ENCODE measurements around the gene CTSZ. TPM values are rescaled to one million over a fixed set of nuclear protein-coding genes. Genes with fewer than 3 reads are reported as not detected.

CTSZ gene
- total RNA-seq (26.6 TPM), polyA plus RNA-seq (1 to 10 TPM; 1.8 to 3.4 (median 3.2) TPM)

GRCh38 chr20:59006864-59007664, at the start of gene CTSZ:
Gene CTSZ, minus strand, starts transcription at chr20:59007254. Its CDS starts 126 bp downstream, at chr20:59007128.
- Histone ChIP-seq H3K36me3 (ENCODE audit: control insufficient read depth, insufficient read depth, low read length) (no peaks in the 10 kb centered on the region), H3K27ac (ENCODE audit: insufficient read depth, low read length, poor library complexity, severe bottlenecking) (peak within 1 kb of the TSS; percentile 72), H3K27me3 (ENCODE audit: control insufficient read depth, insufficient read depth, low read length) (no peaks in the 10 kb centered on the region), H3K4me1 (ENCODE audit: control insufficient read depth, insufficient read depth, low read length, poor library complexity, severe bottlenecking) (peaks cover 33% of the 10 kb centered on the region), H3K4me3 (ENCODE audit: low read depth, low read length) (peak within 1 kb of the TSS; percentile 62), H3K9me3 (ENCODE audit: control insufficient read depth in 2 of 2, low read length in 2 of 2) (no peaks in the 10 kb centered on the region)
- peaks cover 0 to 1% (median 0%) of the 10 kb centered on the region in 7 donors for H3K9me3 Mint-ChIP-seq
- ATAC-seq (ENCODE audit: low read depth in 2 of 2) (peak; percentile 45 to 46), DNase-seq (peak; percentile 32 to 60 (median 44))
- peaks cover 0 to 55% (median 38%) of the 10 kb centered on the region in 4 donors for H3K4me1 Mint-ChIP-seq
- H3K36me3 Mint-ChIP-seq = no peaks in the 10 kb centered on the region
- H3K27ac Mint-ChIP-seq = peak within 1 kb of the TSS in 2 of 3 donors; percentile 86 to 99
- H3K27me3 Mint-ChIP-seq = no peaks in the 10 kb centered on the region
- peak within 1 kb of the TSS; percentile 82 to 90 (median 86) for H3K4me3 Mint-ChIP-seq

- no peak overlapping the region for H3K27ac Mint-ChIP-seq
- H3K4me1 Mint-ChIP-seq = peaks cover 0 to 5% (median 0%) of the 10 kb centered on the region in 4 donors
- no peaks in the 10 kb centered on the region for H3K36me3 Mint-ChIP-seq
Observed at GRCh38 chr20:59055302-59055701, 48.2 kb upstream of the CTSZ start.

GRCh38 chr20:59051666-59052185, 44.7 kb upstream of the CTSZ start:
- ATAC-seq (ENCODE audit: low read depth in 2 of 2) = no peak
- no peak overlapping the region for H3K27ac Mint-ChIP-seq

More at GRCh38 chr20:59055302-59055701, 48.2 kb upstream of the CTSZ start:
- H3K27me3 ChIP-seq (ENCODE audit: control insufficient read depth, insufficient read depth, low read length) = peaks cover 21% of the 10 kb centered on the region
- no peak overlapping the region for H3K27ac ChIP-seq (ENCODE audit: insufficient read depth, low read length, poor library complexity, severe bottlenecking)
- no peaks in the 10 kb centered on the region for H3K36me3 ChIP-seq (ENCODE audit: control insufficient read depth, insufficient read depth, low read length)
- Mint-ChIP-seq H3K9me3 (peaks cover 0 to 4% (median 0%) of the 10 kb centered on the region in 7 donors), H3K27me3 (peaks cover 55% of the 10 kb centered on the region), H3K4me3 (no peak overlapping the region)
- ATAC-seq (ENCODE audit: low read depth in 2 of 2) (no peak), DNase-seq (peak in 2 of 3 donors; percentile 39 to 53)
- H3K9me3 ChIP-seq (ENCODE audit: control insufficient read depth in 2 of 2, low read length in 2 of 2) = peaks cover 0 to 4% of the 10 kb centered on the region in 2 experiments
- no peaks in the 10 kb centered on the region for H3K4me1 ChIP-seq (ENCODE audit: control insufficient read depth, insufficient read depth, low read length, poor library complexity, severe bottlenecking)
- H3K4me3 ChIP-seq (ENCODE audit: low read depth, low read length) = no peak overlapping the region

GRCh38 chr20:59050437-59050836, 43.4 kb upstream of the CTSZ start:
- H3K27me3 ChIP-seq (ENCODE audit: control insufficient read depth, insufficient read depth, low read length) = peaks cover 13% of the 10 kb centered on the region
- H3K27ac ChIP-seq (ENCODE audit: insufficient read depth, low read length, poor library complexity, severe bottlenecking) = no peak overlapping the region
- H3K27ac Mint-ChIP-seq = no peak overlapping the region
- H3K27me3 Mint-ChIP-seq = peaks cover 37% of the 10 kb centered on the region
- H3K9me3 Mint-ChIP-seq = peaks cover 0 to 4% (median 0%) of the 10 kb centered on the region in 7 donors
- ATAC-seq (ENCODE audit: low read depth in 2 of 2) (no peak), DNase-seq (no peak)
- no peaks in the 10 kb centered on the region for H3K9me3 ChIP-seq (ENCODE audit: control insufficient read depth in 2 of 2, low read length in 2 of 2)
- H3K4me1 Mint-ChIP-seq = peaks cover 0 to 8% (median 7%) of the 10 kb centered on the region in 4 donors
- no peak overlapping the region for H3K4me3 Mint-ChIP-seq
- no peaks in the 10 kb centered on the region for H3K4me1 ChIP-seq (ENCODE audit: control insufficient read depth, insufficient read depth, low read length, poor library complexity, severe bottlenecking)
- no peaks in the 10 kb centered on the region for H3K36me3 ChIP-seq (ENCODE audit: control insufficient read depth, insufficient read depth, low read length)
- H3K36me3 Mint-ChIP-seq = no peaks in the 10 kb centered on the region
- H3K4me3 ChIP-seq (ENCODE audit: low read depth, low read length) = no peak overlapping the region

More at GRCh38 chr20:59051666-59052185, 44.7 kb upstream of the CTSZ start:
- Mint-ChIP-seq H3K27me3 (peaks cover 45% of the 10 kb centered on the region), H3K9me3 (peaks cover 0 to 4% (median 0%) of the 10 kb centered on the region in 7 donors), H3K36me3 (no peaks in the 10 kb centered on the region), H3K4me3 (no peak overlapping the region), H3K4me1 (peaks cover 0 to 8% (median 7%) of the 10 kb centered on the region in 4 donors)
- Histone ChIP-seq H3K27me3 (ENCODE audit: control insufficient read depth, insufficient read depth, low read length) (peaks cover 13% of the 10 kb centered on the region), H3K36me3 (ENCODE audit: control insufficient read depth, insufficient read depth, low read length) (no peaks in the 10 kb centered on the region), H3K27ac (ENCODE audit: insufficient read depth, low read length, poor library complexity, severe bottlenecking) (no peak overlapping the region), H3K4me3 (ENCODE audit: low read depth, low read length) (no peak overlapping the region), H3K9me3 (ENCODE audit: control insufficient read depth in 2 of 2, low read length in 2 of 2) (peaks cover 0 to 1% of the 10 kb centered on the region in 2 experiments), H3K4me1 (ENCODE audit: control insufficient read depth, insufficient read depth, low read length, poor library complexity, severe bottlenecking) (no peaks in the 10 kb centered on the region)
- DNase-seq = no peak

- peaks cover 30% of the 10 kb centered on the region for H3K27me3 Mint-ChIP-seq
- H3K27ac ChIP-seq (ENCODE audit: insufficient read depth, low read length, poor library complexity, severe bottlenecking) = no peak overlapping the region
- peaks cover 8% of the 10 kb centered on the region for H3K27me3 ChIP-seq (ENCODE audit: control insufficient read depth, insufficient read depth, low read length)
- no peak overlapping the region for H3K4me3 ChIP-seq (ENCODE audit: low read depth, low read length)
- ATAC-seq (ENCODE audit: low read depth in 2 of 2) (no peak), DNase-seq (no peak)
- H3K36me3 ChIP-seq (ENCODE audit: control insufficient read depth, insufficient read depth, low read length) = no peaks in the 10 kb centered on the region
- no peak overlapping the region for H3K4me3 Mint-ChIP-seq
- no peaks in the 10 kb centered on the region for H3K36me3 Mint-ChIP-seq
- no peaks in the 10 kb centered on the region for H3K9me3 Mint-ChIP-seq
- no peaks in the 10 kb centered on the region for H3K9me3 ChIP-seq (ENCODE audit: control insufficient read depth in 2 of 2, low read length in 2 of 2)
- no peak overlapping the region for H3K27ac Mint-ChIP-seq
- no peaks in the 10 kb centered on the region for H3K4me1 ChIP-seq (ENCODE audit: control insufficient read depth, insufficient read depth, low read length, poor library complexity, severe bottlenecking)
- peaks cover 8 to 14% (median 12%) of the 10 kb centered on the region in 4 donors for H3K4me1 Mint-ChIP-seq
Observed at GRCh38 chr20:59048681-59049030, 41.6 kb upstream of the CTSZ start.

GRCh38 chr20:59047938-59048680, 41.1 kb upstream of the CTSZ start:
- Mint-ChIP-seq H3K36me3 (no peaks in the 10 kb centered on the region), H3K27ac (peak overlapping the region in 1 of 3 donors; percentile 23), H3K4me1 (peaks cover 11 to 19% (median 16%) of the 10 kb centered on the region in 4 donors), H3K9me3 (no peaks in the 10 kb centered on the region), H3K27me3 (peaks cover 25% of the 10 kb centered on the region), H3K4me3 (peak overlapping the region in 2 of 4 donors; percentile 1 to 8)
- ATAC-seq (ENCODE audit: low read depth in 2 of 2) = no peak
- no peaks in the 10 kb centered on the region for H3K9me3 ChIP-seq (ENCODE audit: control insufficient read depth in 2 of 2, low read length in 2 of 2)
- H3K4me1 ChIP-seq (ENCODE audit: control insufficient read depth, insufficient read depth, low read length, poor library complexity, severe bottlenecking) = peaks cover 2% of the 10 kb centered on the region
- H3K27me3 ChIP-seq (ENCODE audit: control insufficient read depth, insufficient read depth, low read length) = peaks cover 4% of the 10 kb centered on the region
- H3K4me3 ChIP-seq (ENCODE audit: low read depth, low read length) = no peak overlapping the region
- H3K27ac ChIP-seq (ENCODE audit: insufficient read depth, low read length, poor library complexity, severe bottlenecking) = no peak overlapping the region
- DNase-seq = no peak
- H3K36me3 ChIP-seq (ENCODE audit: control insufficient read depth, insufficient read depth, low read length) = no peaks in the 10 kb centered on the region

- Mint-ChIP-seq H3K4me1 (peaks cover 11 to 23% (median 18%) of the 10 kb centered on the region in 4 donors), H3K4me3 (no peak overlapping the region), H3K36me3 (no peaks in the 10 kb centered on the region), H3K27me3 (peaks cover 12% of the 10 kb centered on the region), H3K27ac (peak overlapping the region in 1 of 3 donors; percentile 27), H3K9me3 (no peaks in the 10 kb centered on the region)
- no peaks in the 10 kb centered on the region for H3K36me3 ChIP-seq (ENCODE audit: control insufficient read depth, insufficient read depth, low read length)
- H3K4me3 ChIP-seq (ENCODE audit: low read depth, low read length) = no peak overlapping the region
- H3K4me1 ChIP-seq (ENCODE audit: control insufficient read depth, insufficient read depth, low read length, poor library complexity, severe bottlenecking) = peaks cover 12% of the 10 kb centered on the region
- no peak overlapping the region for H3K27ac ChIP-seq (ENCODE audit: insufficient read depth, low read length, poor library complexity, severe bottlenecking)
- no peak for DNase-seq
- no peak for ATAC-seq (ENCODE audit: low read depth in 2 of 2)
- no peaks in the 10 kb centered on the region for H3K9me3 ChIP-seq (ENCODE audit: control insufficient read depth in 2 of 2, low read length in 2 of 2)
- H3K27me3 ChIP-seq (ENCODE audit: control insufficient read depth, insufficient read depth, low read length) = peaks cover 4% of the 10 kb centered on the region
Observed at GRCh38 chr20:59046862-59047261, 39.8 kb upstream of the CTSZ start.
